Esophagus muscularis mucosa (tissue), 4 donors: ENCODE data around the gene UTP15. TPM values are rescaled to one million over a fixed set of nuclear protein-coding genes. Genes with fewer than 3 reads are reported as not detected.

ENCODE experiments used
- DNase-seq: peaks from one replicate; pipeline ENCODE4 v3.0.0-alpha.2; 2017; ENCODE audit errors: extremely low spot score
- H3K27ac ChIP-seq, 4 donors: fragments of 200-600 bp; sonication (generic); replicated peaks in 1 of 4; 1 replicate in 3 of 4; 2 replicates in 1 of 4; pipeline ENCODE4 v1.5.1; 2016 to 2019; ENCODE audit warnings: mild to moderate bottlenecking in 1 of 4
- H3K27me3 ChIP-seq, 4 donors: fragments of 200-600 bp; sonication (generic); one replicate each; pipeline versions ENCODE4 v1.5.1 to v1.6.0; 2016 to 2019
- H3K36me3 ChIP-seq, 4 donors: fragments of 200-600 bp; sonication (generic); one replicate each; pipeline ENCODE4 v1.5.1; 2016 to 2019
- H3K4me1 ChIP-seq, 4 donors: fragments of 200-600 bp; sonication (generic); one replicate each; pipeline ENCODE4 v1.5.1; 2016 to 2019
- H3K4me3 ChIP-seq, 4 donors: fragments of 200-600 bp; sonication (generic); 1 replicate in 2 of 4; 2 replicates in 2 of 4; pipeline ENCODE4 v1.5.1; 2016 to 2019; ENCODE audit warnings: mild to moderate bottlenecking in 4 of 4, moderate library complexity in 1 of 4
- H3K9me3 ChIP-seq, 4 donors: fragments of 200-600 bp; sonication (generic); 1 replicate in 3 of 4; 2 replicates in 1 of 4; pipeline ENCODE4 v1.5.1; 2016 to 2019
- EP300 ChIP-seq: sonication (generic); formaldehyde crosslinking; IDR thresholded peaks from one replicate; pipeline ENCODE4 v1.6.1; 2017; ENCODE audit warnings: antibody characterized with exemption
- POLR2A ChIP-seq: fragments of 450-650 bp; IDR thresholded peaks from one replicate; pipeline ENCODE4 v1.6.1; 2017; ENCODE audit warnings: antibody characterized with exemption, moderate library complexity, mild to moderate bottlenecking, low read depth
- POLR2AphosphoS5 ChIP-seq, 2 donors: sonication (generic); formaldehyde crosslinking; IDR thresholded peaks; one replicate each; pipeline ENCODE4 v1.6.1; 2017; ENCODE audit warnings: antibody characterized with exemption in 2 of 2
- WGBS: methylation state at CpG from one replicate; pipeline ENCODE4 v1.1.5; 2018; 5-methylcytosine and 5-hydroxymethylcytosine counted together
- intact Hi-C: fragments of 100-400 bp; cut with DNase I; formaldehyde crosslinking; loops from one replicate; pipeline ENCODE4 v1.15.1; 2023
- total RNA-seq, 4 donors: library from RNA; depleted of rRNA; stranded (reverse); fragments of >200 nt; gene quantifications; one replicate each; pipeline versions ENCODE4 v1.1.0 to v1.2.1, GENCODE V29; 2016
- TF ChIP-seq, protein P1 (sequence below), 3 experiments: fragments of 200-600 bp in 2 of 3; fragments of 450-650 bp in 1 of 3; sonication (generic) in 2 of 3; IDR thresholded peaks; one replicate each; pipeline ENCODE4 v1.5.1; 2017 to 2019; ENCODE audit warnings: antibody characterized with exemption in 3 of 3, mild to moderate bottlenecking in 2 of 3, moderate library complexity in 1 of 3

The UTP15 gene
- total RNA-seq, 4 donors from 2014 or later = 7.0 to 18.1 (median 11.9) TPM

DNA sequence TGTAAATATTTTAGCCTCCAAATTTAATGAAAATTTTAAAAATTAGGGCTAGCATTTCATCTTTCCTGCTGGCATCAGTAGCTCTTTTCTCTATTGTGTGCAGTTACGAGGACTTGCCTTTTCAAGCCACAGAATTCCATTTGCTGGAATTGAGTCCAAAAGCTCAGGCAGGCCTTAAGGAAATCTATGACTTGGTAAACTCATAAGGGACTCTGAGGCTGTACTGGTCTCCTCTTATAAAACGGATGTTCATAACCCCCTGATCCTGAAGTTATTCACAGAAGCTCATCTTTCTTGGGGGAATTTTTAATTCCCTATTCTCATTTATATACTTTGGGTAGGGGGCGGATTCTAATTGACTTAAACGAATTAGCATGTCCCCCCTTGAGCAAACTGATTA lies 23.5 kb upstream of the UTP15 start:
- peak overlapping the region; percentile 42 to 68 (median 60) for H3K27ac ChIP-seq
- no peaks in the 10 kb centered on the region for H3K9me3 ChIP-seq

DNA sequence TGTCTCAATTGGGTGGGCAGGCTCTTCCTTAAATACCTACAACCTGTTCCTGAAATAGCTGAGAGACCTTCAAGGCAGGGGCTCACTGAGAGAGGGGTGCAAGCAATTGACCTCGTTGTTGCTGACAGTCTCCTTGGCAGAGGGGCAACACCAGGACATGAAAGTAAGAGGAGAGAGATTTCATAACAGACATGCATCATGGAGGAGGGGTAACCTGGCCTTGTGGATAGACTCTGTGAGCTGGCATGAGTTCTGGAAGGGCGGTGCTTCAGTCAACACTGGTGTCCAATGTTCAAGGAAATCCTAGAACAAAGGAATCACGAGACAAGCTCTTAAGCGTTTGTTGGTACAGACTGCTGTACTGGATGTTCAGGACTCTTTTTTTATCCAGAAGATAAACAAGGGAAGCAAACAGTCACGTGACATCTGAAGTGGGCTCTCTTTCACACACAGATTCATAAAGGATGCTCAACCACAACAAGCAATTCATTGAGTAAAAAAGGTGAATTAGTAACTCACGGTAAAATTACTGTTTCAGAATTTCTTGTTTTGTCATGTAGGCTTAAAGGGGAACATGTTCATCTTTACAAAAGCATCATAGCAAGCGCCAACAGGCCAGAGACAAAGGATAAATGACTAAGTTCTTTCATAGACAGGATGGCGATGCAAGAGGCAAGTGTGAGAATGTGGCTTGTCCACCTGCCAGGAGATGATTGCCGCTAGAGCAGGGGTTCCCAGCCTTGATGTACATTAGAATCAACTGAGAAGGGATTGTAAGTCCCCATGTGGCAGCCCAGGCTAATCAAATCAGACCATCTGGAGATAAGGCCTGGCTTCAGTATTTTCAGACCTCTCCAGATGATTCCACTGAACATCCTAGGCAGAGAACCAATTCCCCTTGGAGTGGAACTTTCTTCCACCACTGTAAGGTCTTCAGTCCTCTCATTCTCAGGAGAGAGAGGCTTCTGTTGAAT lies 20.8 kb upstream of the UTP15 start:
- H3K36me3 ChIP-seq = no peaks in the 10 kb centered on the region
- H3K9me3 ChIP-seq = no peaks in the 10 kb centered on the region
- TF ChIP-seq, protein P1, sequence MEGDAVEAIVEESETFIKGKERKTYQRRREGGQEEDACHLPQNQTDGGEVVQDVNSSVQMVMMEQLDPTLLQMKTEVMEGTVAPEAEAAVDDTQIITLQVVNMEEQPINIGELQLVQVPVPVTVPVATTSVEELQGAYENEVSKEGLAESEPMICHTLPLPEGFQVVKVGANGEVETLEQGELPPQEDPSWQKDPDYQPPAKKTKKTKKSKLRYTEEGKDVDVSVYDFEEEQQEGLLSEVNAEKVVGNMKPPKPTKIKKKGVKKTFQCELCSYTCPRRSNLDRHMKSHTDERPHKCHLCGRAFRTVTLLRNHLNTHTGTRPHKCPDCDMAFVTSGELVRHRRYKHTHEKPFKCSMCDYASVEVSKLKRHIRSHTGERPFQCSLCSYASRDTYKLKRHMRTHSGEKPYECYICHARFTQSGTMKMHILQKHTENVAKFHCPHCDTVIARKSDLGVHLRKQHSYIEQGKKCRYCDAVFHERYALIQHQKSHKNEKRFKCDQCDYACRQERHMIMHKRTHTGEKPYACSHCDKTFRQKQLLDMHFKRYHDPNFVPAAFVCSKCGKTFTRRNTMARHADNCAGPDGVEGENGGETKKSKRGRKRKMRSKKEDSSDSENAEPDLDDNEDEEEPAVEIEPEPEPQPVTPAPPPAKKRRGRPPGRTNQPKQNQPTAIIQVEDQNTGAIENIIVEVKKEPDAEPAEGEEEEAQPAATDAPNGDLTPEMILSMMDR (IDR thresholded peaks at IDR 0.05) = no peak
- no peak overlapping the region for H3K27ac ChIP-seq
- no peaks in the 10 kb centered on the region for H3K27me3 ChIP-seq
- no peak for DNase-seq
- intact Hi-C loops = no loop called here
- peaks cover 8 to 21% (median 20%) of the 10 kb centered on the region in 4 donors for H3K4me1 ChIP-seq
- WGBS = 84% methylated on average over 9 of the region's 9 CpGs
- H3K4me3 ChIP-seq = no peak overlapping the region

More for the DNA sequence above, 23.5 kb upstream of the UTP15 start:
- TF ChIP-seq, protein P1 (IDR thresholded peaks at IDR 0.05) = no peak
- TF ChIP-seq POLR2A (no peak), POLR2AphosphoS5 (IDR thresholded peaks at IDR 0.05) (no peak), EP300 (no peak)
- intact Hi-C loops = no loop called here
- no peak for DNase-seq
- H3K36me3 ChIP-seq = no peaks in the 10 kb centered on the region
- 30% methylated on average over 4 of the region's 4 CpGs for WGBS
- H3K4me1 ChIP-seq = peaks cover 8 to 28% (median 22%) of the 10 kb centered on the region in 4 donors
- no peak overlapping the region for H3K4me3 ChIP-seq
- H3K27me3 ChIP-seq = no peaks in the 10 kb centered on the region

DNA sequence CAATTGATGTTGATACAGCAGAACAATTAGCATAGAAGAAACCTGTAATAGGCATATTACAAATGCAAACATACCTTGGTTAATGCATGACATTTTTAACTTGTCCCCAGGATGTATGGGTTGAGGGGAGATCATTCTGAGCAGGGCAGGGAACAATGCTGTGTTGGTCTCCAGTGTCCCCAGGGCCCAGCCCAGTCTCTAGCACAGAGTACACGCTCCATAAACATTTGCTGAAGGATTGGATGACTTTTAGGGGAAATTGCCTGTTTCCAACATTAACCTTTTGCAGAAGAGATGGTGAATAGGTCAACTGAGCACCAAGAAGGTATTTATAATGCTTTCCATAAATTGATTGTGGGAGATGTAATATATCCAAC lies 20.2 kb upstream of the UTP15 start:
- peaks cover 8 to 21% (median 20%) of the 10 kb centered on the region in 4 donors for H3K4me1 ChIP-seq
- no peak overlapping the region for H3K4me3 ChIP-seq
- H3K27me3 ChIP-seq = no peaks in the 10 kb centered on the region
- H3K9me3 ChIP-seq = no peaks in the 10 kb centered on the region
- DNase-seq = no peak
- no peak overlapping the region for H3K27ac ChIP-seq
- WGBS = 92% methylated on average over 1 of the region's 1 CpG
- TF ChIP-seq EP300 (no peak), POLR2A (no peak), POLR2AphosphoS5 (IDR thresholded peaks at IDR 0.05) (no peak)
- TF ChIP-seq, protein P1 (IDR thresholded peaks at IDR 0.05) = no peak
- intact Hi-C loops = no loop called here
- peaks cover 0 to 1% (median 0%) of the 10 kb centered on the region in 4 donors for H3K36me3 ChIP-seq

DNA sequence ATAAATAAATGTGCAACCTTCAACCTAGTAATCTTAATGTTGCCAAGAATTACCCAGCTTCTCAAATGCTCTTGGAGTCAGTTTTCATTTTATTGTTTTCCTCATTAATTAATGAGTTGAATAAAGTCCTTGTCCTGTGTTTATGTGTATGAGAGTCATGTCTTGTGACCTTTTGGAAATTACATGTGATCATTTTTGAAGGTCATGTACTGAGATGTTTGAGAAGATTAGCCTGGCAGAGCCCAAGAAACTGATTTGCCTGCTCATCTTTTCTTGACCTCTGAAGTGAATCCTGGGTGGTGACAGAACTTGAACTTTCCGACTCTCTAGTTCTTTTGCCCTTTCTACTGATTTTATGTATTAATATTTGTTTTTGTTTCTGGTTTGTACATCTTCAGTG lies 15.5 kb upstream of the UTP15 start:
- no peak for DNase-seq
- peaks cover 18 to 43% (median 33%) of the 10 kb centered on the region in 4 donors for H3K36me3 ChIP-seq
- no peak overlapping the region for H3K4me3 ChIP-seq
- 84% methylated on average over 1 of the region's 1 CpG for WGBS
- no peaks in the 10 kb centered on the region for H3K27me3 ChIP-seq
- no peak for TF ChIP-seq EP300
- TF ChIP-seq POLR2AphosphoS5 (IDR thresholded peaks at IDR 0.05) = no peak
- no peak for TF ChIP-seq POLR2A
- TF ChIP-seq, protein P1 (IDR thresholded peaks at IDR 0.05) = no peak
- intact Hi-C loops = no loop called here
- H3K4me1 ChIP-seq = peaks cover 0 to 1% (median 0%) of the 10 kb centered on the region in 4 donors
- no peak overlapping the region for H3K27ac ChIP-seq
- H3K9me3 ChIP-seq = no peaks in the 10 kb centered on the region

DNA sequence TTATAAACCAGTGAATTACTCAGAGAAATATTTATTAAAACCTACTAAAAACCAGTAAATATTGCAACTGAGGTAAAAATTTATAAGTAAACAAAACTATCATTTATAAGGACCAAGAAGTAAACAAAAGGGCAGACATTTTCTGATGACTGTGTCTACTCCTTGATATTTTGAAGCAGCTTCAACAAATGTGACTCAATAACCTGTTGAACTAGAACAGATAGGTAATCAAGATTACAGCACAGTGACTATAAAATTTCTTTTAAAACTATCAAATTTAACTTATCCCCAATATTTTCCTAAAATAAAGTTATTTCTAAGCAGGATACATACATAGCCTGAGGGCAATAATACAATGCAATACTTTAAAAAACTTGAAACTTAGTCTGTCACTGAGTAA lies 12.9 kb upstream of the UTP15 start:
- intact Hi-C loops = no loop called here
- Histone ChIP-seq H3K36me3 (peaks cover 37 to 69% (median 50%) of the 10 kb centered on the region in 4 donors), H3K27me3 (no peaks in the 10 kb centered on the region), H3K27ac (no peak overlapping the region), H3K4me3 (no peak overlapping the region), H3K9me3 (no peaks in the 10 kb centered on the region), H3K4me1 (no peaks in the 10 kb centered on the region)
- TF ChIP-seq POLR2A (no peak), EP300 (no peak), POLR2AphosphoS5 (IDR thresholded peaks at IDR 0.05) (no peak)
- TF ChIP-seq, protein P1 (IDR thresholded peaks at IDR 0.05) = no peak
- no peak for DNase-seq
